COLO668 (cell line): ENCODE measurements around the gene DERL3.

ENCODE experiments used
- DNase-seq: peaks from one replicate; lab custom pipeline; 2025; ENCODE audit not compliant: unreplicated experiment; lab: John Stamatoyannopoulos, UW

DERL3 gene

GRCh38 chr22:23806837-23807236 lies 32.0 kb downstream of the DERL3 start:
- DNase-seq, result no peak

GRCh38 chr22:23804781-23805291 lies 34.0 kb downstream of the DERL3 start:
- no peak for DNase-seq

DNA sequence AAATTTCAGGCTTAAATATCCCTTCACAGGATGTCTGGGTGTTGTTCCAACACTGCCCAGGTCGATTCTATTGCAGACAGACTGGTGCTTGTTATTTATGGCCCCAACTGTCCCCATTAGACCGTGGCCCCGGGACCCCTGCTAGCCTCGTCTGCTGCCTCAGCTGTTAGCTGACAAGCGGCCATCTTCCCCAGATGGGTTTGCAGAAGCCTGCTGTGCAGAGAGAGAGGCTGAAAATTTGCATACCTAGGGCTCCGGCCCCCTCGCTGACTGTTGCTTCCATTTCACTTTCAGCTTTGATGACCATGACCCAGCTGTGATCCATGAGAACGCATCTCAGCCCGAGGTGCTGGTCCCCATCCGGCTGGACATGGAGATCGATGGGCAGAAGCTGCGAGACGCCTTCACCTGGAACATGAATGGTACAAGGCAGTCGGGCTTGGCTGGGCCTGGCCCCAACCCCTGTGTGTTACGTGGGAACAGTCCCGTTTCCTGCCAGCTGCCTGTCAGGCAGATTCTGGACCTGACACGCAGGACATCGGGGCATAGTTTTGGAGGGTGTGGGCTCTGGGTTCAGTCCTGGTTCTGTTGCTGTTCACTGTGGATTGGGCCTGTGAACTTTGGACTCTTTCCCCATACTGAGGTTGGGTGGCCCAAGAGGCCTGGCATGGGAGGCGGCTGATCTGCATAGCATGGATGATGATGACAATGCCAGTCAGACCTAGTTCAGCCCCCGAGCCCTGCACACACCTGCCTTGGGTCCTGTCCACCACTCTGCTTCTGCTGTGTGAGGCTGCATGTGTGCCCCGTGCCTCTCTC lies 35.6 kb downstream of the DERL3 start:
- no peak for DNase-seq

- no peak for DNase-seq
Measured at GRCh38 chr22:23801886-23802377, 36.9 kb downstream of the DERL3 start.

- DNase-seq, result no peak
Measured at GRCh38 chr22:23801238-23801821, 37.5 kb downstream of the DERL3 start.

- DNase-seq, result no peak
Measured at GRCh38 chr22:23800297-23801237, 38.2 kb downstream of the DERL3 start.

DNA sequence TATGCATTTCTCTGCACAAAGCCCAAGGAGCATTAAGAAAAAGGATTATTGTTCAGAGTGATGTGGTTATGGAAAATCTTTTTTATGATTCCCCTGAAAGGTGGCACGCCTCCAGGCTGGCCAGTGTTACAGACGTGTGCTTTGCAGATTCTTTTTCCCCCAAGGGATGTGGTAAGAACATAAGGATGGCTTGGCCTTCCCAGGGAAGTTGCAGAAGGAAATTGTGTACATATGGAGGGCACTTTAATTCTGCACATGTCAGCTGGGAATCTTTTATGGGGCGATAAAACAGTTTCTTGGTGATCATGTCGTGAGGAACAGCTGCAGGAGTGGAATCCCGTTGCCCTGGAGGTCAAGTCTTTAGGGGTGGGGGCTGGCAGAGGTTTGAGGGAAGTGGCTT lies 42.3 kb downstream of the DERL3 start:
- no peak for DNase-seq

DNA sequence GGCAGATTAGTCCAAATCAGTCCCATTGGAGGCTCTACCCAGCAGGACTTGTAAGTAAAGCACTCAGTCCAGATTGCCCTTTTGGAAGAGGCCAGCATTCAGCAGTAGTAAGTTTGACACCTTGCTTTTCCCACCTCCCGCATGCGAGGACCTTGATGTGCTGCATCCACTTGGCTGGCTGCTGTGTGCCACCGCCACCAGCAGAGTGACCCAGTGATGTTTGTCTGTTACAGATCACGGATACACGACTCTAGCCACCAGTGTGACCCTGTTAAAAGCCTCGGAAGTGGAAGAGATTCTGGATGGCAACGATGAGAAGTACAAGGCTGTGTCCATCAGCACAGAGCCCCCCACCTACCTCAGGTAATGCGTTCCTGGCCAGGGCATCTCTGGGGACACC lies 45.5 kb downstream of the DERL3 start:
- DNase-seq, result no peak

GRCh38 chr22:23791738-23792645 lies 46.8 kb downstream of the DERL3 start:
- DNase-seq, result no peak

DNA sequence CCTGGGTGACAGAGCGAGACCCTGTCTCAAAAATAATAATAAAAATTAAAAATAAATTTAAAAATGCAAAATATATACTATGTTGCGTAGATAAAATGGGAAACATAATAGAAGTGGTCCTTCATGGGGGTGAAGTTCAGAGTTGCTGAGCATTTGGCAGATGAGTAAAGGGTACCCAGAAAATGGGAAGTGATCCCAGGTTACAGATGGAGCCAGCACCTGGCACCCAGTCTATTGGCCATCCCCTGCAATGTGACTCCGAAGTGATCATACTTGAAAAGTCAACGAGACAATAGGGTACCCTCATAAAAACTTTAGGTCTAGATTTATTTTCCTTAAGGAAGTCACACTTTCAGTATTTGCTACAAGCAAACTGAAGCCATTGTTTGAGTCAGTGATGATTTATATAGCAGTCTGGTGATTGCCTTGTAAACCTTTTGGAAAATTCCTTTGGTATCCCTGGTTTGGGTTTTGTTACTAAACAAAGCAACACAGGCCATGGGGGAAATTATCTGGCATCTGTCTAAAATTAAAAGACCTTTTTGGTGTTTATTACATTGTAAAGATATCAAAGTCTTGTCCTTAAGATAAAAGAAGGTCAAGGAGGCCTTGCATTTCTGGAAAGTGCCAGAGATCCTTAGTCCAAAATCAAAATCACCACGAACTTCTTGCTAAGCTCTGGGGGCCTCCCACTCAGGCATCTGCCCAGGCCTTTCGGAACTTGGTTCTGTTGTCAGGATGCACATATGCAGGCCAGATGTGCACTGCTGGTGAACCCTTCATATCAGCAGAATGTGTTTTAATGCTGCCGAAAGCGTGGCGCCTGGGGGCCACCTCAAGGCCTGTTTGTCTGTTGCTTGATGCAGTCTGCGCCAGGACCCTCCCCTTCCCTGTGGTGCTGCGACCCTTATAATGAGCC lies 47.7 kb downstream of the DERL3 start:
- no peak for DNase-seq

DNA sequence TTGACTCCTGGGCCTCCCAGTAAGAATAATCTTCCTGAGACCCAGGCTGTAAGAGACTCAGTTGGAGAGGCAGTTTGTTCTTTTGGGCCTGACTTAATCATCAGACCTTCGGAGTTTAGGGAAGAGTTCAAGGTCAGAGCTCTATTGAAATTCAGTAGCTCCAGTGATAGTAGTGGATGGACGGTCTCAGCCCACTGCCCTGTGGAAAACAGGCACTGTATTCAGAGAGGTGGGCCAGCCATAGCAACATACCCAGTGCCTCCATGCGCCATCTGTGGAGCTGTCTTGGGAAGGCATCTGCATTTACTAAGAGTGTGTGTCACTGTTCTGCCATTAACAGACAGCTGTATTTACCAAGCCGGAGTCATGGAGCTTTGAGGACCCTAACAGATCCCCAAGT lies 49.2 kb downstream of the DERL3 start:
- DNase-seq, result peak; percentile 47

- DNase-seq, result peak; percentile 43
Measured at GRCh38 chr22:23789121-23789520, 49.7 kb downstream of the DERL3 start.

- no peak for DNase-seq
Measured at GRCh38 chr22:23787910-23788309, 50.9 kb downstream of the DERL3 start.

DNA sequence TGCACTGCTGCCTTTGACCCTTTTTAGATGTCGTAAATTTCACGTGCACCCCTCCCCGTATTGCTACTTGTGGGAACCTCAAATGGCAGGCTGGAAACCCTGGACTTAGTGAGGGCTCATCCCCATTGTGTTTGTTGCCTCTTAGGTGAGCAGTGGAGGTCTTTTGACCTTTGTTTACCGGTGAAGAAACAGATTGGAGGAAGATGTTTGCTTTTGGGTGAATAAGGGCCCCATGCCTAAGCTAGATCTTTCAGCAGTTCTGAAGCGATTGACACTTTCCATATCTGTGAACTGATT lies 51.3 kb downstream of the DERL3 start:
- no peak for DNase-seq

DNA sequence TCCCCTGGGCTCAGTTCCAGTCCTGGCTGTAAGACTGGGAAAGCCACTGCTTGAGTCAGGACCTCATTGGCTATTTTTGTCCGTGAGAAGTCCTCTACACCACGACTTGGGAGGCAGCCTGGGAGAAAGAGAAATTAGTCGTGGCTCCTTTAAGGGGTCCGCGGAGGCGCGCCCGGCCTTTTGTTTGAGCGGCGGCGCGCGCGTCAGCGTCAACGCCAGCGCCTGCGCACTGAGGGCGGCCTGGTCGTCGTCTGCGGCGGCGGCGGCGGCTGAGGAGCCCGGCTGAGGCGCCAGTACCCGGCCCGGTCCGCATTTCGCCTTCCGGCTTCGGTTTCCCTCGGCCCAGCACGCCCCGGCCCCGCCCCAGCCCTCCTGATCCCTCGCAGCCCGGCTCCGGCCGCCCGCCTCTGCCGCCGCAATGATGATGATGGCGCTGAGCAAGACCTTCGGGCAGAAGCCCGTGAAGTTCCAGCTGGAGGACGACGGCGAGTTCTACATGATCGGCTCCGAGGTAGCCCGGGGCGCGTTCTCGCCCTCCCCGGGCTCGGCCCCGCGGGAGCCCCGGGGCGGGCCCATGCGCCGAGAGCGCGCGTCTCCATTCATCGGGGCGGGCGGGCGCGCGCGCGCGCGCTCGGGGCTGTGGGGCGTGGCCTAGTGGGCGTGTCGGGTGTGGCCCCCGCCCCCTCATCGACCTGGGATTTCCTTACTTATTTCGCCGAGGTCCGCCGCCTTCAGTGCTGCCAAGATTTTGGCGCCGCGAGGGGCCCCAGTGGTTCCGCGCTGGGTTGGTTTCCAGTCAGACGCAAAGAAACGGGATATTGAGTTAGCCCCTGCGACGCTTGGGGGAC lies 51.8 kb downstream of the DERL3 start, which contains the start of gene SMARCB1:
Gene SMARCB1, plus strand, starts transcription at position 215 of the 848 bp plus-strand sequence. Its CDS starts 204 bp downstream, at position 419.
- DNase-seq, result peak; percentile 97

DNA sequence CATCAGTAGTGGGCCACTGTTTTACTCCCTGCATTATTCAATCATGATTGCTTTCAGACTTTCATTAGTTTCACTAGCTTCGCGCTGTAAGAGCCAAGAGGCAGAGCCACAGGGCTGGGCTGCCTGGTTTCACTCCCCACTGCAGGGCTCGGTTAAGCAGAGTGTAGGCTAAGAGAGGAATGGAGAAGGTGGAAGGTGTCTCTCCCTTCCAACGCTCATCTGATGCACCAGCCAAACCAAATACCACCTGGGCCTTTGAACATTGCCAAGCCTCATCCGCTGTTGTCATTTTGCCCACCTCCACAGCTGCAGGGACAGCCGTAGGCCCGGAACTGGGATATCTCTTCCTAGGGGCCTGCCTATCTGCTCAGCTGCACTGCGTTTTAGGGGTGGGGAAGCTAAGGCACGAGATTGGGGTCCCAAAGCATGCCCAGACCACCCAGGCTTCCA lies 52.5 kb downstream of the DERL3 start:
- DNase-seq, result no peak
